NCI-H1694 treated with DMSO at 0.1 percent for 48 hours (cell line): ENCODE results near the gene OR51A7.
"Not testable (repeated sequence)": the region's sequence is repeated elsewhere in the genome, so short reads cannot be mapped to it uniquely, and the experiment has no call there.

Source experiments
- DNase-seq: peaks from one replicate; lab custom pipeline; 2025; lab: John Stamatoyannopoulos, UW

The OR51A7 gene, protein sequence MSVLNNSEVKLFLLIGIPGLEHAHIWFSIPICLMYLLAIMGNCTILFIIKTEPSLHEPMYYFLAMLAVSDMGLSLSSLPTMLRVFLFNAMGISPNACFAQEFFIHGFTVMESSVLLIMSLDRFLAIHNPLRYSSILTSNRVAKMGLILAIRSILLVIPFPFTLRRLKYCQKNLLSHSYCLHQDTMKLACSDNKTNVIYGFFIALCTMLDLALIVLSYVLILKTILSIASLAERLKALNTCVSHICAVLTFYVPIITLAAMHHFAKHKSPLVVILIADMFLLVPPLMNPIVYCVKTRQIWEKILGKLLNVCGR

DNA sequence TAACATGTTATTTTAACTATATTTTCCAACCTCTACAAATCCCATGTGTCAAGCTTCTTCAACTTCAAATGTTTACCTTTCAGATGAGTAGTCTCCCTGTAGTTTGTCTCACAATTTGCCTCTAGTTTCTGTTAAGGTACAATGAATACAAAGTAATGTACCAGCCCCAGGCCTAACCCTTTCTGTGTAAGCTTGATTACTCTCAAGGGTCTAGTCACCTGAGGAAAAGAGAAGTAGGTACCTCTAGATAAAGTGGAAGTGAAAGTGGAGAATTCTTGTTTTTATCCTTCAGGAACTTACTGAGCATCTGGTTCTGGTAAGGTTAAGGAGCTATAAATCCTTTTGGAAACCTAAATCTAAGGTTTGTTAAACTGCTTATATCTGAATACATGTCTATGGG is at the start of gene OR51A7:
Gene OR51A7, plus strand, starts transcription at position 300 of the 400 bp plus-strand sequence. CDS start 3,587 bp downstream, outside the sequence.
- DNase-seq = no peak

DNA sequence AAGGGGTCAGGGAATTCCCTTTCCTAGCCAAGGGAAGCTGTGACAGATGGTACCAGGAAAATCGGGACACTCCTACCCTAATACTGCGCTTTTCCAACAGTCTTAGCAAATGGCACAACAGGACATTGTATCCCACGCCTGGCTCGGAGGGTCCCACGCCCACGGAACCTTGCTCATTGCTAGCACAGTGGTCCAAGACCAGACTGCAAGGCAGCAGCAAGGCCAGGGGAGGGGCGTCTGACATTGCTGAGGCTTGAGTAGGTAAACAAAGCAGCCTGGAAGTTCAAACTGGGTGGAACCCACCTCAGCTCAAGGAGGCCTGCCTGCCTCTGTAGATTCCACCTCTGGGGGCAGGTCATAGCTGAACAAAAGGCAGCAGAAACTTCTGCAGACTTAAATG is 49.3 kb upstream of the OR51A7 start:
- not testable (repeated sequence) for DNase-seq

DNA sequence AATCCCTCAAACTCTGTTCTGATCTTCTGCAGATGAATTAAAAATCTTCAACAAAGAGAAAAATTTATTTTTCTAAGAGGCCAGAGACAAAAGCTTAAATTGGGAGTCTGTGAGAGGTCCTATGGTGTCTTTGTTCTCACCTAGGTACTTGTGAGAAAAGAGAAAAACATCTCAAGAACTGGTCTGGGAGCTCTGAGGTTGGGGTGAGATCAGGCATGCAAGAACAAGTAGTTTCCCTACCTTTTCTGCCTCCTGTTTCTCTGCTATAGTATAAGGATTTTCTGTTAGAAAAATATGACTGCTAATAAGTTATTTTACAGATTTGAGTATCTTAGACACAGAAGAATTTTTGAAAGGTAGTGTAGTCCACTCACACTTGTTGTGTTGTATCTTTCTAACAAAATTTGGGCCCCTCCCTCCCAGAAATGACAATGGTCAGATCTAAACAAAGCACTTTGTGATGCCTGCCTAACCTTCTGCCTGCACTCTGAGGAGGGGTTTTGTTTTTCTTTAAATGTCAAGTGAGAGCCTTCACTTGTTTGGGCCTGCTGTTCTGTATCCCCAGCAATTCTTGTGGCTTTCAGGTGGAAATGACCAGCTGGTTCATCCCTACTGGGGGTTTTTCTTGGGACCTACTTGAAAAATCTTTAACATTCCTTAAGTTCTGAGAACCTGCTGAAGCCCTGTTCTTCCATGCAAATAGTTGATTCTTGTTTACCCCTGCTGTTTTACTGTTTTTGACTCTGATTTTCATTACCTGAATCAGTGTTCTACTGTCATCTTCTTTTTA is 40.9 kb upstream of the OR51A7 start:
- DNase-seq = no peak

DNA sequence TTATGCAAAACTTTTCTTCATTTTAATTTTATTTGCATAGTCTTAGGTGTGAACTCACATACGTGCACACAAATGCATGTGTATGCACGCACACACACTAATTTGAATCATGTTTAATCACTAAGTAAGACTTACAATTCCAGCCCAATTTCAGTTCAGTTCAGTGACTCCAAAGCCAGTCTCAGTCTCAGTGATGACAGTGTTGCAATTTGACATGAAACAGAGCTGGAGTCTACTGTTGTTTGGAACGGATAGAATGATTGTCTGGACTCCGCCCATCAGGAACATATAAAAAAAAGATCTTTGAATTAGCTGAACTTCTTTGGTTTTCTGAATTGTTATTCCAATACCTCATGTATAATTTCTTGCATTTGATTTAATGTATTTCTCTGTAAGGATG is 39.7 kb upstream of the OR51A7 start:
- no peak for DNase-seq

DNA sequence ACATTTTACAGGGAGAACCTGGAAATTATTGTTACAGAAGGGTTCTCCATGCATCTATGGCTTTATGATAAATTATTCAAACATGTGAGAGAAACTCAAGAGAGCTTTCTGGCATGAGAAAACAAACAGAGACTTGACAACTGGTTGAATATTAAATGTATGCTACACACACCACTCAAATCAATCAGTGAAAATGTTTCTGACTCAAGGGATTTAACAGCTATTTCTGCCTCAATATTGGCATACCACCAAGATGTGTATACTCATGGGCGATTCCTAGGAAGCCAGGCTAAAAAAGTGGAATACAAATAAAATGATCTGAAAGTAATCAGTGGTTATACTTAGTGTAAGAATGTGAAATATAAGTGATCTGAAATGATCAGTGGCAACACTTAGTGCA is 37.7 kb upstream of the OR51A7 start:
- DNase-seq = no peak

DNA sequence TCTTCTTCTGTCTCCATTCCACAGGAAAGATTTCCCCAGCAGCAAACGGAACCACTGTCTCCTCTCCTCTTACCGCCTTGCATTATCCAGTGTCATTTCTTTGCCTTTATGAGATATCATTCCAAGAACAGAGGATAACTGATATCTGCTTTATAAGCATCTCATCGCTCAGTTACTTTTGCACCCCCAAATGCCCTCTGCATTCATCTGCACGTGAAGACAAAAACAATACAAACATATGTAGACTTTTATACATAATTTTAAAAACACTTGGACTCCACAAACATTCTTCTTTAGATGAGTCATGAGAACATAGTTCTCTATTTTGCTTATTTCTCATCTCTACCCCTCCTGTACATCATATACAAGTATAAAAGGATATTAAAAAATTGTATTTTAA is 22.4 kb upstream of the OR51A7 start:
- DNase-seq = no peak

DNA sequence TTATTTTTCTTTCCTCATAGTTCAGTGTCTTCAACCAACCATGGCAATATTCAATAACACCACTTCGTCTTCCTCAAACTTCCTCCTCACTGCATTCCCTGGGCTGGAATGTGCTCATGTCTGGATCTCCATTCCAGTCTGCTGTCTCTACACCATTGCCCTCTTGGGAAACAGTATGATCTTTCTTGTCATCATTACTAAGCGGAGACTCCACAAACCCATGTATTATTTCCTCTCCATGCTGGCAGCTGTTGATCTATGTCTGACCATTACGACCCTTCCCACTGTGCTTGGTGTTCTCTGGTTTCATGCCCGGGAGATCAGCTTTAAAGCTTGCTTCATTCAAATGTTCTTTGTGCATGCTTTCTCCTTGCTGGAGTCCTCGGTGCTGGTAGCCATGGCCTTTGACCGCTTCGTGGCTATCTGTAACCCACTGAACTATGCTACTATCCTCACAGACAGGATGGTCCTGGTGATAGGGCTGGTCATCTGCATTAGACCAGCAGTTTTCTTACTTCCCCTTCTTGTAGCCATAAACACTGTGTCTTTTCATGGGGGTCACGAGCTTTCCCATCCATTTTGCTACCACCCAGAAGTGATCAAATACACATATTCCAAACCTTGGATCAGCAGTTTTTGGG is 21.6 kb upstream of the OR51A7 start, which contains the start of gene OR51T1:
Gene OR51T1, plus strand, starts transcription at position 41 of the 641 bp plus-strand sequence. Its CDS starts 0 bp downstream, at position 41.
- no peak for DNase-seq

DNA sequence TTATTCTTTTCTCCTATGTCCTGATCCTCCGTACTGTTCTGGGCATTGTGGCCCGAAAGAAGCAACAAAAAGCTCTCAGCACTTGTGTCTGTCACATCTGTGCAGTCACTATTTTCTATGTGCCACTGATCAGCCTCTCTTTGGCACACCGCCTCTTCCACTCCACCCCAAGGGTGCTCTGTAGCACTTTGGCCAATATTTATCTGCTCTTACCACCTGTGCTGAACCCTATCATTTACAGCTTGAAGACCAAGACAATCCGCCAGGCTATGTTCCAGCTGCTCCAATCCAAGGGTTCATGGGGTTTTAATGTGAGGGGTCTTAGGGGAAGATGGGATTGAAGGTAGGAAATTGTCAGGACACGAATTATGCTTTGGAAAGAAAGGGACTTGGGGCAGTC is 21.0 kb upstream of the OR51A7 start:
- DNase-seq = no peak

DNA sequence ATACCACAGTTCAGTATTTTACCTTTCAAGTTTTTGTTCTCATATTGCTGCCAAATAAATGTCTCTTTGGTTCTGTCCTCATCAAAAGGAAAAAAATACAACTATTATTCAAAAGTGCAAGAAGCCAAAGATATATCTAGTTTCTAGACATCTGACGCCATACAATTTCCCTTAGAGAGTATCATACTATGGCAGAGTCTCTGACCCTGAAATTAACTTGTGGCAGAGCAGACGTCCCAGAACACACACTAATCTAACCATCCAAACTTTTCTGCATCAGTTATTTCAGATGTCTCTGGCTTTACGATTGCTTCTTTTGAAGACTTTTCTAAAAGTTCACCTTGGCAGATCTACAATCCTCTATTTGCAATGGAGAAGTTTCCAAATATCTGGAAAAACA is 19.2 kb upstream of the OR51A7 start:
- no peak for DNase-seq

DNA sequence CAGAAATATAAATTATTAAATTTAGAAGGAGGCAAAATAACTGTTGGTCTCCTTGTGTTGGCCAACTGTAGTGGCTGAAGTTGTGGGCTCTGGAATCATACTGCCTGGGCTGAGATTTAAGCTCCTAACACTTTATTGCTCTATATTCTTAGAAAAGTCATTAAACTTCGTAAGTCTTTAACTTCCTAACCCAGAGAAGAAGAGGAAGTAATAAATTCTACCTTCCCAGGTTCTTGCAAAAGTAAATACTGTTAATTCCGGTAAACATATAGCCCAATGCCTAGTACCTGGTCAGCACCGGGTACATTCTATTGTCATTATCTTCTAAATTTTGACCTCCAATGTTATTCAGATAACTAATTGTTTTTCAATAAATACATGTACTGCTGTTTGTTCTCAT is 17.4 kb upstream of the OR51A7 start:
- DNase-seq = no peak

DNA sequence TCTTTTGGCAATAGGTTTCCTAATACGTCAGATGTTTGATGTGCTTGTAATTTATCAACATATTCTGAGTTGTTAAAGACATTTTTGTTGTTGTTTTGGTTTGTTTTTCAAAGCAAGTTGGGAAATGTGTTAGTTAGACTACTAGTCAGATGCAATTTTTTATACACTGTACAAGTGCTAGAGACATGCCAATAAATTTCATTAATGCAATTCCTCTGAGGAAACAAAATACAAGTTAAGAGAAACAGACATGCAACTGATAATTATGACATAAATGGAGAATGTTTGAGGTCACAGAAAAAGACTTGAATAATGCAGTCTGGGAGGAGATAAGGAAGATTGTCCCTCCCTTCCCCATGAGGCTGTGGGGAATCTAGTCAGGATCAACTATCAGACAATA is 16.0 kb upstream of the OR51A7 start:
- DNase-seq = no peak

DNA sequence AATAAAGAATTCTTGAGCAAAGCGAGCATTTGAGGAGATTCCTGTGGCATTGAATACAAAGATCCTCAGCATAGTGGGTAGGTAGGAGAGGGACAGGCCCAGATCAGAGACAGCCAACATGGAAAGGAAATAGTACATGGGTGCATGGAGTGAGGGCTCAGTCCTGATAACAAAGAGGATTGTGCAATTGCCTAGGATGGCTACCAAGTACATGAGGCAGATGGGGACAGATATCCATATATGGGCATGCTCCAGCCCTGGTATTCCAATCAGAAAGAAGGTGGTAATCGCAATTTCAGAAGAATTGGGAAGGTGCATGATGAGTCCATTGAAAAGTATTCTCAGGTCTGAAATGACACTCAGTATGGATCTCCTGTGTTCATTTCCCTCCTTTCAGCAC is 13.3 kb upstream of the OR51A7 start:
- DNase-seq = no peak

DNA sequence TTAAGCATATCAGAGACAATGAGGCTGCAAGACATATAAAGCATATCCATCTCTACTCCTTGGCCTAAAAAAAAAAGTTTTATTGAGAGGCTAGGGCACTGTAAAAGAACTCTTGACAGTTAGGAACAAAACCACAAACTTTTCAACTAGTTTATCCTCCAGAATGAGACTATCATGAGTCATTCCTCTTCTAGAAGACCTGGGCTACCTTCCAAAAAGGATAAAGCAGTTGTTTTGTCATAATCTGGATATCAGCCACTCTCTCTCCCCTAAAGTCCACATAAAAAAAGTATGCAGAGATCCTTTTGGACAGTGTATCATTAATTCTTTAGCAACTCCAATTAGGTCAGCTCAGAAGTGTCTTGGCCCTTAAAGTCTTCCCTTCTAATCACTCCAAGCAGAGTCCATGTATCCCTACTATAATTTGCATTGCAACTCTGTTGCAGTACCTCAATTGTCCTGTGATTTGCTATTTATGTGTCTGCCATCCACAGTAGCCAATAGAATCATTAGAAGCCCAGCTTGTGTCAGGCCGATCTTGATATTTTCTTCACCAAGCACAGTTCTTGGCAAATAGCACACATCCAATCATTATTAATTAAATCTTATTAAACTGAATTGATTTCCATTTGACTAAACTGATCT is 11.5 kb upstream of the OR51A7 start:
- no peak for DNase-seq

DNA sequence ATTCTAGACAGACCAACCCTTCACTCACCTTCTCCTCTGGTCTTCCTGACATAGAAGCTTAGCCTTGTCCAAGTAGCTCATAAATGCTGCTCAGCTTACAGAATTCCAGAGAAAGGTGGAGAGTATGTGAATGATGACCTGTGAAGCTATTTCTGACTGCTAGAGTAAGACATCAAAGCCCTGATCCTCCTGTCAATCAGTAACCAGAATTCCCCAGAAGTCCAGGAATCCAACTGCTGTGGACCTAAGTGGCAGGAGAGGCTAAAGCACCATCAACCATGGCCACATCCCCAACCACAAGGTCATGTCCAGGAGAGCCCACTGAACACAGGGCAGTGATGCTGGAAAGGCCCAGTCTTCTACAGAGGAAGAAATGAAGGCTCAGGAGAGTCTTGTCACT is 13.0 kb downstream of the OR51A7 start:
- DNase-seq = no peak

DNA sequence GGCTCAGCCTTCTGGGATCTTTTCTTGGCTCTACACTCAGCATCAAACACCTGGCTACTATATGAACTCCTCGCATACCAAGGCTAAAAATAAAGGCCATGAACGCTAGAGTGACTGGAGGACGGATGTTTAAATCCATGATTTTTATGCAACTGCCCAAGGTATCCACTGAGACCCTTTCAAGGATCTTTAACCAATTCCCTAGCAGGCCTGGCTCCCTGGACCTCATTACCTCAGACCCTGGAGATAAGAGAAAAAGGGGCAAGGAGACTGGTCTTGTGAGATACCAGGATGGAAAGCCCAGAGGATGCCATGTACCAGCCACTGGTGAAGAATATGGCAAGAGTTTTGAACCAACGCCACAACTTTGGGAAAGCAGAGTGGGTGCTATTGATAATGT is 15.7 kb downstream of the OR51A7 start, which contains the start of gene OR51G2:
Gene OR51G2, minus strand, starts transcription at position 101 of the 400 bp plus-strand sequence. CDS start 3,687 bp downstream, outside the sequence.
- DNase-seq = no peak

DNA sequence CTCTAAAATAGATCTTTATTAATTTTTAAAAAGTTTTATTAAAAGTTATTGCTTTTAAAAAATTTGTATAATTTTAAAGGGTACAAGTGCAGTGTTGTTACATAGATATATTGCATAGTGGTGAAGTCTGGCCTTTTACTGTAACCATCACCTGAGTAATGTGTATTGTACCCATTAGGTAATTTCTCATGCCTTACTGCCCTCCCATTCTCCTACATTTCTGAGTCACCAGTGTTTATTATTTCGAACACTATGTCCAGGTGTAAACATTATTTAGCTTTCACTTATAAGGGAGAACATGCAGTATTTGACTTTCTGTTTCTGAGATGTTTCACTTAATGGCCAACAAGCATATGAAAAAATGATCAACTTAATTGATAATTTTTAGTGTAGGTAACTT is 18.2 kb downstream of the OR51A7 start:
- DNase-seq = no peak

DNA sequence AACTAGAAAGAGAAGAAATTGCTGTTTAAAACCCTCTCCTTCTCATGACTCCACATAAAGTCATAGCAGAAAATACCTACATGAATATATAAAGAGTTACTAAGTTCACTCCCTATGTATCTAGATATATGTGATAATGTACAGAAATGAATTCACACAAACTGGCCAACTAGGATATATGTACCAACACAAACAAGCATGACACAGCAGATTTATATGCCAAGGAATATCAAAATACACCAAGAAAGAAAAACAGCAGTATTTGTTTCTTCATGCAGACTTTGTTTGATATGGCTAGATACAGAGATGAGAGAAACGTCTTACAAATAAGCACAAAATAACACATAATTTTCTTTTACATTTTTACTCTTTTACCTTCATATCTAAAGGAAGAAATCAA is 18.7 kb downstream of the OR51A7 start:
- DNase-seq = no peak

DNA sequence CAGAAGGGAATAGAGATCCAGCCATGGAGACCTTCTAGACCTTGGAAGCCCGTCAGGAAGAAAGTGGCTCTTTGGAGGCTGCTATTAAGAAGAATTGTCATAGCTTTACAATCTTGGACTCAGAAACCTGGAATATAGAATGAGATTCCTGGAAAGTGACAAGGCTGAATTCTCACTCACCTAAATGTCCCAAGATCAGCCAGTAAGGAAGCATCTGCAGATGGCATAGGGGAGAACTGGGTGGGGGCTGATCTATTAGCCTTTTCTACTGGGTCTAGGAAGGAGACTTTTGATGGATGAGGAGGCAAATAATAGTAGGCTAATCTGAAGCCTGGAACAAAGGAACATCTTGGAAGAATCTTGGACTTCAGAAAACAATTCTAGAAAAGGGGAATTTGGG is 20.7 kb downstream of the OR51A7 start, which contains the start of gene OR51G1:
Gene OR51G1, minus strand, starts transcription at position 101 of the 400 bp plus-strand sequence. Its CDS starts 0 bp downstream, at position 101.
- no peak for DNase-seq

DNA sequence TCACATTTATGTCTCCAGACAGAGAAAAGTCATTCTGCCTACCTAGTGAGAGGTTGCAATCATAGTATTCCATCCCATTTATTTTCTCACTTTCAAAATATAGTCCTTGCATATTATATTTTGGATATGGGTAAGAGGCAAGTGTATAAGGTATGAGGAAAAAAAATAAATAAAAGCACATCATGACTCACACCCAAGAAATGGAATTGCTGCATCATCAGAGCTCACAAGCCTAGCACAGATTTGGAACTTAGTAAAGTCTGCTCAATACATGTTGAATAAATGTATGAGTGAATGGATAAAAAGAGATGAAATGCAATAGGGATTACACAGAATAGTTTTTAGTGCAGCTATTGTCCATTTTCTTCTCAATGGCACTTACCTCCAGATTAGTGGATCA is 23.0 kb downstream of the OR51A7 start:
- no peak for DNase-seq

DNA sequence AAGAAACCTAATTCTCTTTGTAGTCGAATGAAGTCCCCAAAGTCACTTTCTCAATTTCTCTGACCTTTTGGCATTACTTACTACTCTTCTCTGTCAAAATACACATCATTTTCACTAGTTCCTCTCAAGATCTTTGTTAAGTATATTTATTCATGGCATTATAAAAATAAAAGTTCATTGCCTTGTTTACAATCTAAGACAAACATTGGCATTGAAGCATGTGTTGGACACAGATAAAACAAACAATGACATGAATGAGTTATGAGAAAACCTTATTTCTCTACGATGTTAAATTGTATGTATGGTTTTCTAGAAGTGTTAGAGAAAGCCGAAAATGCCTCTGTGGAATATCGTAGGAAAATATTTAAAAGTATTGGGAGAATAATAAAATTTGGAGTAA is 29.2 kb downstream of the OR51A7 start:
- no peak for DNase-seq

DNA sequence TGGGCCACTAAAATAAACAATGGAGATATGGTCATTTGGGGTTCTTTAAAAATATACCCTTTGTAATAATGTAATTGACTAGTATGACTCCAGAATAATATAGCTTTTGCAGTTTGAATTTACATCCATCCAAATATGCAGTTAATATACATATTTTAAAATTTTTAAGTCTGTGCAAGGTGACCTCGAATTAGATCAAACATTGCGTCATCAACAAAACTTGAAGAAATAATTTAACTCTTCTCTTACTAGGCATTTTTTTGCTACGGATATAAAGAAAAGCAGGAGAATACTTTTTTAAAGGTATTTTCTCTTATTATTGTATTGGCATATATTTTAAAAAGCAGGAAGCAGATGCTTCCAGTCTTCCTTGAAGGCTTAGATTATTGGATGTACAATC is 33.2 kb downstream of the OR51A7 start:
- no peak for DNase-seq

DNA sequence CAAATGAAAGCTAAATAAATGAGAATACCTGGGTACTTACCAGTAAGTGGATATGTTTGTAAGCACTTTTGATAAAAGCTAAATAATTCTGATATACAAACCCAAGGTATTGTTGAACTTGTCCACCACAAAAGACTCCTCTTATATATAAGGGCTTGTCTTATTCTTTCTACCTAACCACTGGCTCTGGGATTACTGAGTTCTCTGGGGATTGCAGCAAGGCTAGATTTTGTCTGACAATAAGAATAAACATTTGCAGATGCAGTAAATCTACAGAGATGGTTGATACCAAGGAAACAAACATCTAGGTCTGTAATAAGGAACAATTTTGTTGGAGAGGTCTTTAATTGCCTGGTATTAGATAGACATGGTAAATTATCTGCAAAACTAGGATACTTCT is 43.9 kb downstream of the OR51A7 start, which contains the start of gene OR51A4:
Gene OR51A4, minus strand, starts transcription at position 101 of the 400 bp plus-strand sequence. CDS start 505 bp downstream, outside the sequence.
- no peak for DNase-seq
